B cell (primary cell): ENCODE data around the gene ADAMTS13.
"Not testable (repeated sequence)": the region's sequence is repeated elsewhere in the genome, so short reads cannot be mapped to it uniquely, and the experiment has no call there.

Experiments
- CTCF ChIP-seq: fragments of 200-600 bp; IDR thresholded peaks from one replicate; pipeline ENCODE4 v1.8.0; 2022; ENCODE audit warnings: antibody characterized with exemption, mild to moderate bottlenecking
- EZH2 ChIP-seq: IDR thresholded peaks from 2 replicates; pipeline ENCODE4 v1.6.1; 2012; ENCODE audit warnings: borderline replicate concordance, low read depth, mild to moderate bottlenecking, moderate library complexity, low read length; ENCODE audit not compliant: insufficient read depth, poor library complexity, severe bottlenecking

GRCh38 chr9:133391449-133391848, 30.7 kb upstream of the ADAMTS13 start:
- not testable (repeated sequence) for TF ChIP-seq CTCF, EZH2
